Thyroid gland (tissue), 4 donors: ENCODE data around the gene DTD2. TPM values are rescaled to one million over a fixed set of nuclear protein-coding genes. Genes with fewer than 3 reads are reported as not detected.

ENCODE experiments used
- DNase-seq, 2 donors: peaks; one replicate each; pipeline ENCODE4 v3.0.0-alpha.2; 2019
- H3K27ac ChIP-seq, 3 donors: fragments of 200-600 bp; sonication (generic); 1 replicate in 2 of 3; 2 replicates in 1 of 3; pipeline ENCODE4 v1.5.1; 2016 to 2019; ENCODE audit warnings: mild to moderate bottlenecking in 1 of 3, moderate library complexity in 1 of 3
- H3K27me3 ChIP-seq: fragments of 200-600 bp; sonication (generic); one replicate; pipeline ENCODE4 v1.5.1; 2019
- H3K36me3 ChIP-seq, 2 donors: fragments of 200-600 bp; sonication (generic); one replicate each; pipeline ENCODE4 v1.5.1; 2016 to 2019
- H3K4me1 ChIP-seq, 2 donors: fragments of 200-600 bp; sonication (generic); one replicate each; pipeline ENCODE4 v1.5.1; 2017 to 2019
- H3K4me3 ChIP-seq, 3 donors: fragments of 200-600 bp; sonication (generic); replicated peaks in 1 of 3; 1 replicate in 2 of 3; 2 replicates in 1 of 3; pipeline ENCODE4 v1.5.1; 2016; ENCODE audit warnings: mild to moderate bottlenecking in 1 of 3
- H3K9me3 ChIP-seq: fragments of 200-600 bp; sonication (generic); one replicate; pipeline ENCODE4 v1.5.1; 2017
- POLR2A ChIP-seq, 2 donors: fragments of 450-650 bp; IDR thresholded peaks; one replicate each; pipeline ENCODE4 v1.6.1; 2017; ENCODE audit warnings: antibody characterized with exemption in 2 of 2, mild to moderate bottlenecking in 2 of 2, moderate library complexity in 1 of 2
- WGBS, 2 donors: methylation state at CpG; one replicate each; pipeline ENCODE4 v1.1.5; 2017; 5-methylcytosine and 5-hydroxymethylcytosine counted together
- intact Hi-C: fragments of 100-400 bp; cut with DNase I; formaldehyde crosslinking; loops from one replicate; pipeline ENCODE4 v1.15.1; 2023
- total RNA-seq, 4 donors: library from RNA; depleted of rRNA; stranded (reverse); fragments of >200 nt; gene quantifications; one replicate each; pipeline ENCODE4 v1.2.3, GENCODE V29; 2016
- TF ChIP-seq, protein P1 (sequence below), 6 experiments: fragments of 200-600 bp in 3 of 6; fragments of 450-650 bp in 3 of 6; sonication (generic) in 3 of 6; IDR thresholded peaks; one replicate each; pipeline ENCODE4 v1.5.1; 2016 to 2019; ENCODE audit warnings: antibody characterized with exemption in 6 of 6, mild to moderate bottlenecking in 2 of 6, inconsistent platforms in 1 of 6, moderate library complexity in 1 of 6

Gene DTD2
- total RNA-seq, 4 donors from 2014 or later = 32.7 to 50.2 (median 42.0) TPM

DNA sequence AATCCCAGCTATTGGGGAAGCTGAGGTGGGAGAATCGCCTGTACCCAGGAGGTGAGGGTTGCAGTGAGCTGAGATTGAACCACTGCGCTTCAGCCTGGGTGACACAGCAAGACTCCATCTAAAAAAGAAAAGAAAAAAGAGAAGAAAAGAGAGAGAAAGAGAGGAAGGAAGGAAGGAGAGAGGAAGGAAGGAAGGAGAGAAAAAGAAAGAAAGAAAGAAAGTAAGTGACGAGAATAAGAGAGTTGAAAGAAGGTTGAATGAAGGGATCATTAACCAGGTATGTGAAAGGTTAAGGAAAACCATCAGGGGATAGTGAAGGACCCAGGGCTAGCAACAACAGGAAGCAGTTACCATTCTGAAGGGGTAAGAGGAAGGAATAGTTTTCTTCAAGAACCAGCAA is 4.2 kb upstream of the DTD2 start:
- Histone ChIP-seq H3K9me3 (no peaks in the 10 kb centered on the region), H3K27me3 (no peaks in the 10 kb centered on the region), H3K4me3 (no peak overlapping the region), H3K4me1 (peaks cover under 1 to 2% of the 10 kb centered on the region in 2 donors), H3K36me3 (no peaks in the 10 kb centered on the region), H3K27ac (no peak overlapping the region)
- TF ChIP-seq, protein P1, sequence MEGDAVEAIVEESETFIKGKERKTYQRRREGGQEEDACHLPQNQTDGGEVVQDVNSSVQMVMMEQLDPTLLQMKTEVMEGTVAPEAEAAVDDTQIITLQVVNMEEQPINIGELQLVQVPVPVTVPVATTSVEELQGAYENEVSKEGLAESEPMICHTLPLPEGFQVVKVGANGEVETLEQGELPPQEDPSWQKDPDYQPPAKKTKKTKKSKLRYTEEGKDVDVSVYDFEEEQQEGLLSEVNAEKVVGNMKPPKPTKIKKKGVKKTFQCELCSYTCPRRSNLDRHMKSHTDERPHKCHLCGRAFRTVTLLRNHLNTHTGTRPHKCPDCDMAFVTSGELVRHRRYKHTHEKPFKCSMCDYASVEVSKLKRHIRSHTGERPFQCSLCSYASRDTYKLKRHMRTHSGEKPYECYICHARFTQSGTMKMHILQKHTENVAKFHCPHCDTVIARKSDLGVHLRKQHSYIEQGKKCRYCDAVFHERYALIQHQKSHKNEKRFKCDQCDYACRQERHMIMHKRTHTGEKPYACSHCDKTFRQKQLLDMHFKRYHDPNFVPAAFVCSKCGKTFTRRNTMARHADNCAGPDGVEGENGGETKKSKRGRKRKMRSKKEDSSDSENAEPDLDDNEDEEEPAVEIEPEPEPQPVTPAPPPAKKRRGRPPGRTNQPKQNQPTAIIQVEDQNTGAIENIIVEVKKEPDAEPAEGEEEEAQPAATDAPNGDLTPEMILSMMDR (IDR thresholded peaks at IDR 0.05) = no peak
- no peak for TF ChIP-seq POLR2A (IDR thresholded peaks at IDR 0.05)
- intact Hi-C loops = no loop called here
- WGBS, 2 donors = 87 to 90% methylated on average over 3 of the region's 3 CpGs
- no peak for DNase-seq

DNA sequence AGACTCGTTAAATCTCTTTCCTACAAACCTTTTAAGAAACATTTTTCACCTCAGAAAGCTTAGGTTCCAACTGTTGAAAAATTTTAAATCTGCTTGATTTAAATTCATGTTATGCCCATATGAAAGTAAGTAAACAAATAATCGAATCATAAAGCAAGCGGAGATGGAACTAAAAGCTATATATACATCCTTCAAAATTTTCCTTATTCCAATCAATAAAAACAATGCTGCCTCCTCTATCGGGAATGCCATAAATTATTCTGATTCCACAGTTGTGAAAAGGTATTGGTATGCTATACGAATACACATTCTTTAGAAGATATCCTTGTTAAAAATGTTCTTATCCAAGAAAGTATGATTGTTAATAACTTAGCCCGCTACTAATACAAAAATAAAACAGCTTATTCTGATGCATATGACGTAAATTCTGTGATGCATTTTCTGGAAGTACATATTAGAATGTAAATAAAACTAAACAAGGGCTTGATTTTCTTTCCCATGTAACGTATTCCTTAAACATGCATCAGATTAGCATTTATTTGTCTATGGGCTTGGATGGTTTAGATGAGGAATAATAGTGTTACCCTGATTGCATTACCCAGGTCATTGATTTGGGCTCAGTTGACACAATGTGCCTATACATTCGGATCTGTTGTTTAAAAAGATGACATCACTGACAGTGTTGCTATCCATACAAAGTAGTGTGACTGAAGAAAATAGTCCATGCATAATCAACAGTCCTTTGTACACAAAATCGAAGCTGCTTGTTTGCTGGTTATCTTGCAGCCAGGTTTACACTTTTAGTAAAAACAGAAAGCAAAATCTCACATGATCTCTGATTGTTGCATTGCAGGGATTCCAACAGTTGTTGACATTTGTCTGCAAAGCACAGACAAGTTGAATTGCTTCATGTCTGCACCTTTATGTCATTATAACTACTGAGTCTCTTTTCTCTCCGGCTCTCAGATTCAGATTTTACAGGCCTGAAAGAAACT is 656 bp upstream of the DTD2 start:
- H3K4me3 ChIP-seq = peak overlapping the region in 2 of 3 donors; percentile 23 to 63
- H3K4me1 ChIP-seq = peaks cover 6 to 12% of the 10 kb centered on the region in 2 donors
- DNase-seq = no peak
- no peaks in the 10 kb centered on the region for H3K9me3 ChIP-seq
- H3K27me3 ChIP-seq = no peaks in the 10 kb centered on the region
- WGBS, 2 donors = 66 to 67% methylated on average over 11 of the region's 11 CpGs
- H3K27ac ChIP-seq = peak overlapping the region in 2 of 3 donors; percentile 82 to 87
- intact Hi-C loops = no loop called here
- H3K36me3 ChIP-seq = no peaks in the 10 kb centered on the region
- no peak for TF ChIP-seq POLR2A (IDR thresholded peaks at IDR 0.05)
- TF ChIP-seq, protein P1 (IDR thresholded peaks at IDR 0.05) = no peak

DNA sequence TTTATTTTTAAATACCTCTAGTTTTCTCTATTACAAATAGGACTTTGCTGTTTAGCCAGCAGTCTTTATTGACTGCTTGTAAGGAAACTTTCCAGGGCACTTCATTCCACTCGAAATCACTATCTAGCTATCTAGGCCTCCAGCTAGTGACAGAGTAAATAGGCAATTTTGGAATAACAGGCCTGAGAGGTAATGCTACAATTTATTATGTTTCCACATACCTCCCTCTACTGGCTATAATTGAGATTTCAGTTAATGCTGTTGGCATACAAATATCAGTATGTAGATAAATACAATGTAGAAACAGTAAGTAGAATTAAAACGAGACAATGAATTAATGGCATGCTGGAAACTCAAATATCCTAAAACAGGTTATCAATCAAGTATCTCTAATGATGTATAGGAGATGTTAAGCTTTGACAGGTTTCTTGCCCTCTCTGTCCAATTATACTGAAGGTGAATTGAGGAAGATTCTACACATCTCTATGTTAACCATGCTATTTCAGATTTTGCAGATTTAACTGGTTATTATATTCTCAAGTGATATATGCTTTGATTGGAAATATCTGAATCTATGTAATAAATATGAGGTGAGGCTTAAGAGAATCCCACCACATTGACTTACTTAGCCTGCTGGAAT is 7.2 kb downstream of the DTD2 start:
- TF ChIP-seq, protein P1 (IDR thresholded peaks at IDR 0.05) = peak in 5 of 6 experiments; percentile 41 to 77 (median 56)
- no peak for TF ChIP-seq POLR2A (IDR thresholded peaks at IDR 0.05)
- peak overlapping the region in 1 of 3 donors; percentile 4 for H3K27ac ChIP-seq
- H3K4me1 ChIP-seq = peaks cover 0 to 10% of the 10 kb centered on the region in 2 donors
- no peak overlapping the region for H3K4me3 ChIP-seq
- no peaks in the 10 kb centered on the region for H3K9me3 ChIP-seq
- peaks cover 9% of the 10 kb centered on the region in 2 donors for H3K36me3 ChIP-seq
- intact Hi-C loops = no loop called here
- H3K27me3 ChIP-seq = no peaks in the 10 kb centered on the region
- no peak for DNase-seq
- WGBS, 2 donors = 44 to 47% methylated on average over 2 of the region's 2 CpGs

- H3K4me1 ChIP-seq = peaks cover 0 to 7% of the 10 kb centered on the region in 2 donors
- intact Hi-C loops = no loop called here
- no peaks in the 10 kb centered on the region for H3K27me3 ChIP-seq
- H3K4me3 ChIP-seq = no peak overlapping the region
- H3K36me3 ChIP-seq = peaks cover 9% of the 10 kb centered on the region in 2 donors
- TF ChIP-seq, protein P1 (IDR thresholded peaks at IDR 0.05) = no peak
- no peak for TF ChIP-seq POLR2A (IDR thresholded peaks at IDR 0.05)
- H3K9me3 ChIP-seq = no peaks in the 10 kb centered on the region
- DNase-seq = no peak
- peak overlapping the region in 1 of 3 donors; percentile 4 for H3K27ac ChIP-seq
- WGBS, 2 donors = 85% methylated on average over 8 of the region's 8 CpGs
Observed at GRCh38 chr14:31449136-31449535, 8.2 kb downstream of the DTD2 start.
